Activated CD4-positive, alpha-beta T cell treated with anti-CD3 and anti-CD28 coated beads, Interleukin-2, Interleukin-6, amounts not matched to agents 100 ng/mL and 50 ng/mL, durations not matched to agents 16 hours and 8 hours (primary cell): ENCODE measurements around the gene ROR2.

Source experiments
- DNase-seq: peaks from one replicate; pipeline ENCODE4 v3.0.0-alpha.2; 2020

The ROR2 gene

DNA sequence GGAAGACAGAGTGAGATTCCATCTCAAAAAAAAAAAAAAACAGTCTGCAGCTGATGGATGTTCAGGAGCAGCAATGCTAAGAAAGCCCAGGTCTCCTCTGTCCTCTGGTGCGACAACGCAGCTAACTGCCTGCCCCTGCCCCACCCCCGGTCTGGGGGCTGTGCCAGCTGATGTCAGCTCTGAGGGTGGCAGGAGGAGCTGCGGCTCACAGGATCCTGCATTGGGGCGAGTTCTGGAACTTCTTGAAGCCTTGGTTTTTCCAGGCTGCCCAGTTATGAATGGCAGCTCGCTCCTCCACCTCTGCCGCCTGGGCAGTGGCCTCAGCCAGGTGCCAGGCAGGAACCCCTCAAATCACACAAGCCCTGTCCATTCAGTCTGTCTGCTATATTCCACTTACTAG is 113.5 kb downstream of the ROR2 start:
- no peak for DNase-seq

GRCh38 chr9:91835632-91836031 is 114.4 kb downstream of the ROR2 start:
- no peak for DNase-seq

DNA sequence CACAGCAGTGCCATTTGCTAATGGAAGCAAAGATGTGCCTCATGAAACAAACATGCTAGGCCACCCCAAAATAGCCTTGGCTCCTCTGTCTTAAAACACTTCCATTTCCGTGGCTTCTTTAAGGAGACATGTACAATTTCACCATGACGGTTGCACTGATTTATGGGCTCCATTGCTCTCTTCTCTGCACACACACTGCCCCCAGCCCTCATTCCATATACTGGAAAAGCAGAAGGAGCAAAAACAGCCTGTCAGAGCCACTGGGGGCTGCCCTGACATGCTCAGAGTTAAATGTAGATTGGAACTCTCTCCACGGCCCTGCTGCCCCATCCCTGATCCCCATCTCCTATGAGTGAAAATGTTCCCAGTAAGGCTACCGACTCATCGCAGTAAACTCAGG is 114.8 kb downstream of the ROR2 start:
- DNase-seq, result no peak

DNA sequence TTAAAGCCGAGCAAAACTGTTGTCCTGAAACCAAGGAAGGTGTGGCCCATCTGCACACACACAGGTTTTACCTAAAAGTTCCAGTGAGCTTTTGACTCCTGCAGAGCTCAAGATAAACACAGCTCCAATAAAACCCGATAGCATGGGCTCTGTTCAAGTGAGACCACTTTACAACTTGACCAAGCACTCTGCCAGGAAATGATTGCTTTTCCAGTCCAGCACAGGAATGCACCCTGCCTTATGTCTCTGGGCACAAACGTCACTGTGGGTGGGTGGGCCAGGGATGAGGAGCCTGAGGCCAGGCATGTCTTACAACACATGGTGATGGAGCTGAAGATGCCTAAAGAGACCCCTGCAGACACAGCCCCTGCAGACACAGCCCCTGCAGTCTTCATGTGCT is 115.3 kb downstream of the ROR2 start:
- DNase-seq, result no peak

- DNase-seq, result no peak
These were observed 116.2 kb downstream of the ROR2 start for GRCh38 chr9:91833878-91834255.

DNA sequence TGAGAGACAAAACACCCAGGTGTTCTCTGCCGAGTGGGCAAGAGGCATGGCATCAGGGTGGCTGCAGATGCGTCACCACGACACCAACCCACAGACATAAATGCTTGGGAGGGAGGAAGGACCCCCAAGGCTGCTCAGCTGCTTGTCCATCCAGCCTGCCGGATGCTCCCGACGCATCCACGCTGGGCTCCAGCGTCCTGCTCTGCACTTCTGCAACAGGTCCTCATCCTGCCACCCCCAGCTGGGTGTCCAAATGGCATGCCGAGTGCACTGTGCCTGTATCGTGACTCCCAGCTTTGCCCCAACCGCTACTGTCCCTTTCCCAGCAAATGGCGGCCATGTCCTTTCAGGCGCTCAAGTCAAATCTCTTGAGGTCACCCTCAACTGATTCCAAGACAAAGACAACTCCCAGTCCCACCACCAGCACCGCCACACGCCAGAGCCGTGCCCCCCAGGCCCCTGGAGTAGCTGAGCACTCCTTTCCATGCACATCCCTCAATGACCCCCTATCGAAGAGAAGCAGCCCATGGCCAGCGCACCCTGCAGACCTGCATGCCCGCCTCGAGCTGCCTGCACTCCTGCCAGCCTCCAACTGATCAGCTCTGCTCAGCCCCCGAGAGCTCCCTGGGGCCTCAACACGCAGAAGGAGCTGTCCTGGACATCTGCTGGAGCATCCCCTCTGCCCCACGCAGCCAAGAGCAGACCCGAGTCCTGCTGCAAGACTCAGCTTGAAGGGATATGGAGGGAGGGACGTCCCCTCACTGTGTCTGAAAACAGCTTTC is 116.7 kb downstream of the ROR2 start:
- no peak for DNase-seq

DNA sequence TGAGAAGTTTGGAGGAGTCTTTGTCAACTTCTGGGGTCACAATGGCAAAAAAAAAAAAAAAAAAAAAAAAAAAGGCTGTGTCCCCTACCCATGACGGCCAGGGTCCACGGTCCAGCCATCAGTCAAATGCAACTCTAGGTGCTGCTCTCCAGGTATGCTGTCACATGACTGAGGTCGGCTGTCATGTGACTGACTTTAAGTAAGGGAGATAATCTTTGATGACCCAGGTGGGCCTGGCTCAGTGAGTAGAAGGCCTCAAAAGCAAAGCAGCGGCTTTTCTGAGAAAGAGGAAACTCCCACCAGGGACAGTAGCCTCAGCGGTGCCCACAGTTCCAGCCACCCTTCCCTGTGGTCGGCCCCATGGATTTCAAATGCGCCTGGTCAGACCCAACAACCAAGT is 117.7 kb downstream of the ROR2 start:
- no peak for DNase-seq

GRCh38 chr9:91825866-91826265 is 124.2 kb downstream of the ROR2 start:
- no peak for DNase-seq

- DNase-seq, result no peak
These were observed 124.6 kb downstream of the ROR2 start for GRCh38 chr9:91825422-91825821.

DNA sequence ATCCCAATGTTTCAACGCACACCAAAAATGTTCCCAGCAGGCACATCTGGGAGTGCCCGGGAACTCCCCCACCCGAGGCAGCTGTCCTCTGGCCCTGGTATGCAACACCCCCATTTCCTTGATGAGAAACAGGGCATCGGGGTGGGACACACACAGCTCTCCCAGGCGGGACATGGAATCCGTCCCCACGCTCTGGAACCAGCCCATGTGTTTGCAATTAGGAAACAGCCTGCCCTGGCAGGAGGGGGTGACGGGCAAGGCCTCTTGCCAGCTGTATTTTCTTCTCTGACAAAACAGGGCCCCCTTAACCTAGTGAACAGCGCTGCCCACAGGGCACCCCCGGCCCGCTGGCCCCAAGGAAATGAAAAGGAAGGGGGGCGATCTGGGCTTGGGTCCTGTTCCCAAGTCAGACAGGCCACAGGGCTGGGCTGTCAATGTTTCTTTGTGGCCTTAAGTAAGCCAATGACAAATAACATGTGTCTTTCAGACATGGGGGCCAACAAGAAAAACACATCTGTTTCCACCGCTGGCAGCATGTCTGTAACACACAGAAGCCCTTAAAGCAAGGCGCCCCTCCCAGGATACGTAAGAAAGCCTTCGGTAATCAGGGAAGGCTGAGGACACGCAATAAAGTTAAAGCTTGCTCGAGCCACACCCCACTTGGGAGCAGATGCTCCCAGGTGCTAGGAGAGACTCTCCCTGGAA is 125.3 kb downstream of the ROR2 start:
- no peak for DNase-seq

GRCh38 chr9:91824151-91824550 is 125.9 kb downstream of the ROR2 start:
- no peak for DNase-seq

DNA sequence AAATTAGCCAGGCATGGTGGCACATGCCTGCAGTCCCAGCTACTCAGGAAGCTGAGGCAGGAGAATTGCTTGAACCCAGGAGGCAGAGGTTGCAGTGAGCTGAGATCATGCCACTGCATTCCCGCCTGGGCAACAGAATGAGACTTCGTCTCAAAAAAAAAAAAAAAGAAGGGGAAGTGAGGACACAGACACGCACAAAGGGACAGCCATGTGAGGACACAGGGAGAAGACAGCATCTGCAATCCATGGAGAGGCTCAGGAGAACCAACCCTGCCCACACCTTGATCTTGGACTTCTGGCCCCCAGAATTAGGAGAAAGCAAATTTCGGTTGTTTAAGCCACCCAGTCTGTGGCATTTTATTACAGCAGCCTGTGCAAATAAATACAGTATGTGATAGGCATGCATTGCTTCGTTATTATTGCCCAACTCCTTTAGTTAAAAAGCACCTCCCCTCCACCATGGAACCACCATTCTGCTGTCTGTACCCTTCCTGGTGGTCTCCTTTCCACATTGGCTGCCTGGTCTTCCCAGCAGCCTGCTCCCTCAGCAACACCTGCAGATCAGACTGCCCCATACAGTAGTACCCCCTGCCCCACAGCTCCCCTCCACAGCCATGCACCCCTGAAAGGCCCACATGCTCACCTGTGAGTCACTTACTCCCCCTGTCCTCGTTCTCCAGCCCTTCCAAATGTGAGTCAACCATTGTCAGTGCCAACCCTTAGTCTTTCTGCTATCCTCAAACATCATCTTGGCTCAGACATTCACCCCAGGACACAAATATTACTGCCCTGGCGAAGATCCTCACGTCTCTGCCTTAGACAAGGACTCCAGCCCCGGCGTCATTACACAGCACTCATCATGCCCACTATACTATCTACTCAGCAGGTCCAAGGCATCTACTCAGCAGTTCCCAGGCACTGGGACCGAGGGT is 128.8 kb downstream of the ROR2 start:
- no peak for DNase-seq

GRCh38 chr9:91820126-91820750 is 129.8 kb downstream of the ROR2 start:
- no peak for DNase-seq

- no peak for DNase-seq
These were observed 131.2 kb downstream of the ROR2 start for GRCh38 chr9:91818647-91819403.

DNA sequence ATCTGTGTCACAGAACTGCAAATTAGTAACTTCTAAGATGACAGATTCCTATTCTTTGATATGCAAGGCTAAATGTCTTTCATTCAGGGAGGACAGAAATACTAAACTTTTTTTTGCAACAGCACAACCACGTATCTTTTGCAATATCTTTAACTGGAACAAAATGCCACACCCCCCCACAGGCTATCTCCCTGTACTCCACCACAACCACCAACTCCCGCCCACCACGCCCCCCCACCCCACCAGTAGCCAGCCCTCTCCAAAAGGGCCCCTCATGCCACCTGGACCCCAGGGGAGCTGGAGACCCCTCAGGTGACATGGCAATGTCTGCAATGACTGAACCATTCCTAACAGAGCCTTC is 131.8 kb downstream of the ROR2 start:
- no peak for DNase-seq

- no peak for DNase-seq
These were observed 132.4 kb downstream of the ROR2 start for GRCh38 chr9:91817493-91818224.

DNA sequence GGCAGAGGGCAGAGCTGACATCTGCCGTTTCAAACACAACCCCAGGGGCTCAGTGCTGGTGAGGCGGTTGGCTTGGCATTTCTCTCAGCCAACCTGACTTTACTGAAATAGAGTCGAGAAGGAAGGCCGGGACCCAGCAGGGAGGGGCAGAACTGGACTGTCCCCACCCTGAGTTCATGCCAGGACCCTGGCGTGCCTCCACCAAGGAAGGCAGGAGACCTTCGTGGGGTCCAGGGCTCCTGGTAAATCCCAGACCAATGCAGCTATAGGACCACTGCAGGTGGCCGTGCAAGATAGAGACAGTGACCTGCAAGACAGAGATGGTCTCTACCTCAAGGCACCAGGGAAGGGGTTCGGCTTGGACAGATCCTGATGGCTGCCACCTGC is 132.9 kb downstream of the ROR2 start:
- no peak for DNase-seq

GRCh38 chr9:91816356-91816755 is 133.7 kb downstream of the ROR2 start:
- no peak for DNase-seq

- no peak for DNase-seq
These were observed 134.1 kb downstream of the ROR2 start for GRCh38 chr9:91815896-91816295.

- DNase-seq, result no peak
These were observed 135.3 kb downstream of the ROR2 start for GRCh38 chr9:91814753-91815152.

DNA sequence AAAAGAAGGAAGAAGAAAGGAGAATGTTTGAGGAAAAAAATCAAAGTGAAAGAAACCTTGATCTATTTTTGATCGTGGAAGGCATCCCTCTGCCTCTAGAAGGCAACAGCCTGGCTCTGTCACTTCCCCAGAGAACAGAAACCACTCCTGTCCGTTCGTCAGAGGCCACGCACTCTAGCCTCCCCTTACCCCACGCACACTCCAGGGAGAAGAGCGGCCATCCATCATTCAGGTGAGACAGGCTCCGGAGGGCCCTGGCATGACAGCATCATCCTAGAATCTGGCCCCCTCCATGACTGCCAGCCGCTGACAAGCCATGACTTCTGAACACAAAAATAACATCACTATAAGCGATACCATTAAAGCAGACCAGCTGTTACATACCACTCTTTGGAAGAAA is 135.8 kb downstream of the ROR2 start:
- DNase-seq, result no peak
